ENCODE data around the gene RNU7-1.

- TF ChIP-seq POLR2AphosphoS2 (IDR thresholded peaks at IDR 0.05; ENCODE audit: low read length) = peak; percentile 18; the same call in 1 of the 2 replicates
- TF ChIP-seq HMG20B (CRISPR knock-in tag; IDR thresholded peaks at IDR 0.05) = no peak
- TF ChIP-seq ETV6 (IDR thresholded peaks at IDR 0.05; ENCODE audit: borderline replicate concordance in 1 of 2, low read depth in 2 of 2, low read length in 1 of 2) = no peak
- no peak for TF ChIP-seq ETV6 (CRISPR knock-in tag; IDR thresholded peaks at IDR 0.05; ENCODE audit: borderline replicate concordance)
- TF ChIP-seq ZFP36 (IDR thresholded peaks at IDR 0.05; ENCODE audit: low read depth, low read length, partially characterized antibody) = no peak
- TF ChIP-seq MTA3 (IDR thresholded peaks at IDR 0.05; ENCODE audit: borderline replicate concordance) = no peak
- 0 out of 2 replicates have a peak, but pooled peaks have one; percentile 13 for TF ChIP-seq POLR2AphosphoS5 (IDR thresholded peaks at IDR 0.05; ENCODE audit: control insufficient read depth, insufficient read depth, low read depth, low read length)
- TF ChIP-seq MXI1 (IDR thresholded peaks at IDR 0.05; ENCODE audit: low read depth, low read length) = no peak
- TF ChIP-seq CHD2 (IDR thresholded peaks at IDR 0.05; ENCODE audit: low read depth, low read length) = no peak
- TF ChIP-seq CBFB (CRISPR knock-in tag; IDR thresholded peaks at IDR 0.05) = no peak
- no peak for TF ChIP-seq CTCF (IDR thresholded peaks at IDR 0.05 in 2 of 3, conservative IDR thresholded peaks at IDR 0.05 in 1 of 3; ENCODE audit: insufficient read depth in 2 of 3, low read depth in 1 of 3, low read length in 3 of 3)
- no peak for TF ChIP-seq EGR1 (conservative IDR thresholded peaks at IDR 0.05)
- no peak for TF ChIP-seq E2F3 (CRISPR knock-in tag; IDR thresholded peaks at IDR 0.05)
- TF ChIP-seq CXXC5 (CRISPR knock-in tag; IDR thresholded peaks at IDR 0.05) = no peak
Measured at GRCh38 chr12:6978188-6978587, 34.6 kb downstream of the RNU7-1 start.

Data from K562 (cell line).